Activated CD4-positive, alpha-beta memory T cell treated with anti-CD3 and anti-CD28 coated beads, Interleukin-2, amount 10 ng/mL, durations not matched to agents 7 days and 5 days (primary cell): ENCODE data around the gene OTUB2. TPM values are rescaled to one million over a fixed set of nuclear protein-coding genes. Genes with fewer than 3 reads are reported as not detected.

Experiments used
- CTCF ChIA-PET: fragments of 350-600 bp; sonication (Branson Sonifier 250); formaldehyde crosslinking; loops from one replicate; lab custom pipeline; 2021; ENCODE audit warnings: antibody characterized with exemption, inconsistent platforms; lab: Charles Lee
- POLR2A ChIA-PET: fragments of 350-600 bp; sonication (Branson Sonifier 250); formaldehyde crosslinking; loops from one replicate; lab custom pipeline; 2021; ENCODE audit warnings: antibody characterized with exemption; lab: Charles Lee
- DNase-seq: peaks from one replicate; pipeline ENCODE4 v3.0.0-alpha.2; 2020
- H3K27ac Mint-ChIP-seq: one replicate; pipeline ENCODE4 v1.8.0; 2021; ENCODE audit warnings: mild to moderate bottlenecking, mixed read lengths
- H3K27me3 Mint-ChIP-seq: one replicate; pipeline ENCODE4 v1.8.0; 2021; ENCODE audit warnings: mixed read lengths
- H3K36me3 Mint-ChIP-seq: one replicate; pipeline ENCODE4 v1.8.0; 2021; ENCODE audit warnings: low read depth, mixed read lengths
- H3K4me1 Mint-ChIP-seq: one replicate; pipeline ENCODE4 v1.8.0; 2021; ENCODE audit warnings: mixed read lengths
- H3K4me3 Mint-ChIP-seq: one replicate; pipeline ENCODE4 v1.8.0; 2021; ENCODE audit warnings: mild to moderate bottlenecking, mixed read lengths
- H3K9me3 Mint-ChIP-seq: one replicate; pipeline ENCODE4 v1.8.0; 2021; ENCODE audit warnings: mixed read lengths
- total RNA-seq, 2 experiments: library from RNA; stranded (reverse); gene quantifications; one replicate each; pipeline ENCODE4 v1.2.3, GENCODE V29; 2021

The OTUB2 gene
- total RNA-seq, 2 experiments from 2014 or later: 7.3 to 7.9 TPM

- Mint-ChIP-seq H3K4me3 (peak overlapping the region; percentile 46), H3K27me3 (peaks cover 3% of the 10 kb centered on the region), H3K4me1 (peaks cover 58% of the 10 kb centered on the region), H3K27ac (peak overlapping the region; percentile 75), H3K9me3 (no peaks in the 10 kb centered on the region), H3K36me3 (no peaks in the 10 kb centered on the region)
- ChIA-PET CTCF (interaction anchor here (1.0 to 8.4 kb wide), 9 partner anchors 8 to 74 kb away, joined by 3 to 77 read pairs (median 4); partner anchors contain the start of gene CCDC197), POLR2A (interaction anchor here (0.6 to 2.5 kb wide), 15 partner anchors 10 to 162 kb away, joined by 3 to 15 read pairs (median 5); partner anchors contain the start of genes ASB2, OTUB2 and PPP4R4)
- DNase-seq: peak; percentile 41
Measured at GRCh38 chr14:94011795-94012194, 14.3 kb upstream of the OTUB2 start.

GRCh38 chr14:94014382-94014781, 11.8 kb upstream of the OTUB2 start:
- Mint-ChIP-seq H3K27ac (no peak overlapping the region), H3K4me3 (no peak overlapping the region), H3K36me3 (no peaks in the 10 kb centered on the region), H3K27me3 (peaks cover 3% of the 10 kb centered on the region), H3K9me3 (no peaks in the 10 kb centered on the region), H3K4me1 (peaks cover 39% of the 10 kb centered on the region)
- CTCF ChIA-PET: interaction anchor here (1.2 to 8.4 kb wide), 4 partner anchors 10 to 76 kb away, joined by 3 to 77 read pairs (median 8); partner anchors contain the start of gene OTUB2
- DNase-seq: no peak
- POLR2A ChIA-PET: interaction anchor here (1.3 kb wide), 1 partner anchor 13 kb away, joined by 4 read pairs; no protein-coding TSS in a partner anchor

GRCh38 chr14:94015223-94015622, 10.9 kb upstream of the OTUB2 start:
- Mint-ChIP-seq H3K27ac (no peak overlapping the region), H3K27me3 (peaks cover 3% of the 10 kb centered on the region), H3K4me3 (no peak overlapping the region), H3K9me3 (no peaks in the 10 kb centered on the region), H3K4me1 (peaks cover 37% of the 10 kb centered on the region), H3K36me3 (no peaks in the 10 kb centered on the region)
- CTCF ChIA-PET: interaction anchor here (1.0 to 8.4 kb wide), 5 partner anchors 11 to 77 kb away, joined by 3 to 77 read pairs (median 8); partner anchors contain the start of gene OTUB2
- no peak for DNase-seq
- POLR2A ChIA-PET: interaction anchor here (1.1 kb wide), 1 partner anchor 65 kb away, joined by 4 read pairs; no protein-coding TSS in a partner anchor

GRCh38 chr14:94016446-94016976, 9.6 kb upstream of the OTUB2 start:
- POLR2A ChIA-PET: interaction anchor here (1.3 kb wide), 1 partner anchor 34 kb away, joined by 3 read pairs; no protein-coding TSS in a partner anchor
- no peak overlapping the region for H3K27ac Mint-ChIP-seq
- no peak for DNase-seq
- no peak overlapping the region for H3K4me3 Mint-ChIP-seq
- H3K27me3 Mint-ChIP-seq: peaks cover 3% of the 10 kb centered on the region
- no peaks in the 10 kb centered on the region for H3K36me3 Mint-ChIP-seq
- peaks cover 37% of the 10 kb centered on the region for H3K4me1 Mint-ChIP-seq
- H3K9me3 Mint-ChIP-seq: no peaks in the 10 kb centered on the region
- CTCF ChIA-PET: interaction anchor here (1.1 to 1.4 kb wide), 3 partner anchors 12 to 77 kb away, joined by 3 to 6 read pairs (median 3); no protein-coding TSS in a partner anchor

- CTCF ChIA-PET: interaction anchor here (0.7 to 1.2 kb wide), 2 partner anchors 18 to 63 kb away, joined by 3 read pairs; partner anchors contain the start of genes DDX24 and IFI27L1
- no peak overlapping the region for H3K27ac Mint-ChIP-seq
Measured at GRCh38 chr14:94018308-94018707, 7.8 kb upstream of the OTUB2 start.

GRCh38 chr14:94019329-94019728, 6.8 kb upstream of the OTUB2 start:
- DNase-seq: no peak
- no peak overlapping the region for H3K27ac Mint-ChIP-seq
- no peak overlapping the region for H3K4me3 Mint-ChIP-seq
- no peaks in the 10 kb centered on the region for H3K36me3 Mint-ChIP-seq
- ChIA-PET CTCF (interaction anchor here (0.6 to 3.5 kb wide), 2 partner anchors 8 to 80 kb away, joined by 3 to 26 read pairs; no protein-coding TSS in a partner anchor), POLR2A (no interaction called here)
- peaks cover 49% of the 10 kb centered on the region for H3K4me1 Mint-ChIP-seq
- H3K9me3 Mint-ChIP-seq: no peaks in the 10 kb centered on the region
- H3K27me3 Mint-ChIP-seq: peaks cover 3% of the 10 kb centered on the region

More at GRCh38 chr14:94018308-94018707, 7.8 kb upstream of the OTUB2 start:
- Mint-ChIP-seq H3K36me3 (no peaks in the 10 kb centered on the region), H3K27me3 (peaks cover 3% of the 10 kb centered on the region), H3K4me1 (peaks cover 42% of the 10 kb centered on the region), H3K9me3 (no peaks in the 10 kb centered on the region), H3K4me3 (no peak overlapping the region)
- DNase-seq: no peak
- POLR2A ChIA-PET: no interaction called here

- Mint-ChIP-seq H3K4me3 (no peak overlapping the region), H3K9me3 (no peaks in the 10 kb centered on the region), H3K36me3 (no peaks in the 10 kb centered on the region), H3K27ac (no peak overlapping the region), H3K4me1 (peaks cover 48% of the 10 kb centered on the region), H3K27me3 (peaks cover 3% of the 10 kb centered on the region)
- no peak for DNase-seq
- ChIA-PET POLR2A (interaction anchor here (0.9 to 3.3 kb wide), 3 partner anchors 9 to 38 kb away, joined by 3 to 14 read pairs (median 9); no protein-coding TSS in a partner anchor), CTCF (interaction anchor here (1.1 to 3.5 kb wide), 2 partner anchors 13 to 81 kb away, joined by 3 to 26 read pairs; no protein-coding TSS in a partner anchor)
Measured at GRCh38 chr14:94020267-94020666, 5.9 kb upstream of the OTUB2 start.

GRCh38 chr14:94021001-94021400, 5.1 kb upstream of the OTUB2 start:
- no peaks in the 10 kb centered on the region for H3K36me3 Mint-ChIP-seq
- POLR2A ChIA-PET: interaction anchor here (0.9 to 3.3 kb wide), 10 partner anchors 9 to 81 kb away, joined by 3 to 14 read pairs (median 4); partner anchors contain the start of genes ASB2, DDX24 and IFI27L1
- H3K27me3 Mint-ChIP-seq: peaks cover 3% of the 10 kb centered on the region
- H3K9me3 Mint-ChIP-seq: no peaks in the 10 kb centered on the region
- CTCF ChIA-PET: interaction anchor here (1.0 to 5.9 kb wide), 6 partner anchors 10 to 81 kb away, joined by 3 to 46 read pairs (median 8); no protein-coding TSS in a partner anchor
- no peak overlapping the region for H3K4me3 Mint-ChIP-seq
- H3K27ac Mint-ChIP-seq: peak overlapping the region; percentile 78
- H3K4me1 Mint-ChIP-seq: peaks cover 53% of the 10 kb centered on the region
- no peak for DNase-seq

- H3K4me3 Mint-ChIP-seq: no peak overlapping the region
- H3K4me1 Mint-ChIP-seq: peaks cover 55% of the 10 kb centered on the region
- H3K27me3 Mint-ChIP-seq: peaks cover 1% of the 10 kb centered on the region
- peak; percentile 64 for DNase-seq
- ChIA-PET CTCF (interaction anchor here (0.6 to 5.9 kb wide), 10 partner anchors 10 to 159 kb away, joined by 3 to 46 read pairs (median 4); no protein-coding TSS in a partner anchor), POLR2A (interaction anchor here (0.9 to 3.3 kb wide), 13 partner anchors 10 to 82 kb away, joined by 3 to 14 read pairs (median 4); partner anchors contain the start of genes ASB2, DDX24 and IFI27L1)
- H3K36me3 Mint-ChIP-seq: no peaks in the 10 kb centered on the region
- H3K27ac Mint-ChIP-seq: peak overlapping the region; percentile 78
- H3K9me3 Mint-ChIP-seq: no peaks in the 10 kb centered on the region
Measured at GRCh38 chr14:94021416-94022157, 4.6 kb upstream of the OTUB2 start.

- Mint-ChIP-seq H3K36me3 (no peaks in the 10 kb centered on the region), H3K4me3 (no peak overlapping the region), H3K9me3 (no peaks in the 10 kb centered on the region), H3K27ac (peak overlapping the region; percentile 78), H3K4me1 (peaks cover 65% of the 10 kb centered on the region), H3K27me3 (no peaks in the 10 kb centered on the region)
- CTCF ChIA-PET: interaction anchor here (0.6 to 5.9 kb wide), 9 partner anchors 11 to 158 kb away, joined by 3 to 46 read pairs (median 5); no protein-coding TSS in a partner anchor
- POLR2A ChIA-PET: interaction anchor here (0.8 to 3.3 kb wide), 10 partner anchors 11 to 83 kb away, joined by 3 to 14 read pairs (median 4); partner anchors contain the start of genes DDX24 and IFI27L1
- DNase-seq: no peak
Measured at GRCh38 chr14:94022532-94023411, 3.4 kb upstream of the OTUB2 start.

- no peak for DNase-seq
- Mint-ChIP-seq H3K9me3 (no peaks in the 10 kb centered on the region), H3K4me3 (no peak overlapping the region), H3K36me3 (peaks cover 4% of the 10 kb centered on the region), H3K4me1 (peaks cover 80% of the 10 kb centered on the region), H3K27me3 (no peaks in the 10 kb centered on the region), H3K27ac (no peak overlapping the region)
- CTCF ChIA-PET: interaction anchor here (1.5 to 6.0 kb wide), 5 partner anchors 11 to 112 kb away, joined by 4 to 46 read pairs (median 6); no protein-coding TSS in a partner anchor
- POLR2A ChIA-PET: no interaction called here
Measured at GRCh38 chr14:94024549-94024948, 1.6 kb upstream of the OTUB2 start.
